ENCODE measurements around the gene KCND3. TPM values are rescaled to one million over a fixed set of nuclear protein-coding genes. Genes with fewer than 3 reads are reported as not detected.

The KCND3 gene
- total and polyA plus RNA-seq, 2 donors from 2014 or later = 1.2 to 12.6 TPM

GRCh38 chr1:111982428-111982827 lies 7.0 kb downstream of the KCND3 start:
- intact Hi-C loops (cut with DNase I) = no loop called here
- FAIRE-seq = no peak
- H3K27ac ChIP-seq (ENCODE audit: low read depth in 2 of 2, low read length in 2 of 2) = no peak overlapping the region
- no peak overlapping the region for H3K9ac ChIP-seq (ENCODE audit: low read length in 3 of 3)
- TF ChIP-seq, protein P1, sequence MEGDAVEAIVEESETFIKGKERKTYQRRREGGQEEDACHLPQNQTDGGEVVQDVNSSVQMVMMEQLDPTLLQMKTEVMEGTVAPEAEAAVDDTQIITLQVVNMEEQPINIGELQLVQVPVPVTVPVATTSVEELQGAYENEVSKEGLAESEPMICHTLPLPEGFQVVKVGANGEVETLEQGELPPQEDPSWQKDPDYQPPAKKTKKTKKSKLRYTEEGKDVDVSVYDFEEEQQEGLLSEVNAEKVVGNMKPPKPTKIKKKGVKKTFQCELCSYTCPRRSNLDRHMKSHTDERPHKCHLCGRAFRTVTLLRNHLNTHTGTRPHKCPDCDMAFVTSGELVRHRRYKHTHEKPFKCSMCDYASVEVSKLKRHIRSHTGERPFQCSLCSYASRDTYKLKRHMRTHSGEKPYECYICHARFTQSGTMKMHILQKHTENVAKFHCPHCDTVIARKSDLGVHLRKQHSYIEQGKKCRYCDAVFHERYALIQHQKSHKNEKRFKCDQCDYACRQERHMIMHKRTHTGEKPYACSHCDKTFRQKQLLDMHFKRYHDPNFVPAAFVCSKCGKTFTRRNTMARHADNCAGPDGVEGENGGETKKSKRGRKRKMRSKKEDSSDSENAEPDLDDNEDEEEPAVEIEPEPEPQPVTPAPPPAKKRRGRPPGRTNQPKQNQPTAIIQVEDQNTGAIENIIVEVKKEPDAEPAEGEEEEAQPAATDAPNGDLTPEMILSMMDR (IDR thresholded peaks at IDR 0.05; ENCODE audit: borderline replicate concordance, extremely low read depth, insufficient read depth) = no peak
- no peaks in the 10 kb centered on the region for H3K4me1 ChIP-seq (ENCODE audit: control insufficient read depth in 2 of 3, insufficient read depth in 2 of 3, low read depth in 1 of 3, low read length in 3 of 3)
- no peaks in the 10 kb centered on the region for H3K36me3 ChIP-seq (ENCODE audit: control insufficient read depth in 2 of 3, insufficient read depth in 3 of 3, low read length in 3 of 3)
- no peak overlapping the region for H3K4me3 ChIP-seq (ENCODE audit: low read length in 3 of 3)
- no peak for DNase-seq
- no peaks in the 10 kb centered on the region for H3K9me3 ChIP-seq (ENCODE audit: control insufficient read depth in 2 of 3, insufficient read depth in 1 of 3, low read length in 3 of 3)
- H3K27me3 ChIP-seq (ENCODE audit: control insufficient read depth, insufficient read depth, low read length) = peaks cover 4% of the 10 kb centered on the region

GRCh38 chr1:111981871-111982270 lies 7.6 kb downstream of the KCND3 start:
- peaks cover 4% of the 10 kb centered on the region for H3K27me3 ChIP-seq (ENCODE audit: control insufficient read depth, insufficient read depth, low read length)
- no peak overlapping the region for H3K9ac ChIP-seq (ENCODE audit: low read length in 3 of 3)
- DNase-seq (no peak), FAIRE-seq (no peak)
- H3K27ac ChIP-seq (ENCODE audit: low read depth in 2 of 2, low read length in 2 of 2) = no peak overlapping the region
- no peaks in the 10 kb centered on the region for H3K4me1 ChIP-seq (ENCODE audit: control insufficient read depth in 2 of 3, insufficient read depth in 2 of 3, low read depth in 1 of 3, low read length in 3 of 3)
- H3K4me3 ChIP-seq (ENCODE audit: low read length in 3 of 3) = no peak overlapping the region
- TF ChIP-seq, protein P1 (IDR thresholded peaks at IDR 0.05; ENCODE audit: borderline replicate concordance, extremely low read depth, insufficient read depth) = no peak
- intact Hi-C loops (cut with DNase I) = no loop called here
- H3K36me3 ChIP-seq (ENCODE audit: control insufficient read depth in 2 of 3, insufficient read depth in 3 of 3, low read length in 3 of 3) = no peaks in the 10 kb centered on the region
- H3K9me3 ChIP-seq (ENCODE audit: control insufficient read depth in 2 of 3, insufficient read depth in 1 of 3, low read length in 3 of 3) = no peaks in the 10 kb centered on the region

GRCh38 chr1:111981090-111981489 lies 8.4 kb downstream of the KCND3 start:
- H3K9ac ChIP-seq (ENCODE audit: low read length in 3 of 3) = no peak overlapping the region
- no peaks in the 10 kb centered on the region for H3K36me3 ChIP-seq (ENCODE audit: control insufficient read depth in 2 of 3, insufficient read depth in 3 of 3, low read length in 3 of 3)
- H3K4me3 ChIP-seq (ENCODE audit: low read length in 3 of 3) = no peak overlapping the region
- TF ChIP-seq, protein P1 (IDR thresholded peaks at IDR 0.05; ENCODE audit: borderline replicate concordance, extremely low read depth, insufficient read depth) = no peak
- H3K27me3 ChIP-seq (ENCODE audit: control insufficient read depth, insufficient read depth, low read length) = peaks cover 3% of the 10 kb centered on the region
- DNase-seq (no peak), FAIRE-seq (no peak)
- no peaks in the 10 kb centered on the region for H3K4me1 ChIP-seq (ENCODE audit: control insufficient read depth in 2 of 3, insufficient read depth in 2 of 3, low read depth in 1 of 3, low read length in 3 of 3)
- intact Hi-C loops (cut with DNase I) = no loop called here
- no peaks in the 10 kb centered on the region for H3K9me3 ChIP-seq (ENCODE audit: control insufficient read depth in 2 of 3, insufficient read depth in 1 of 3, low read length in 3 of 3)
- H3K27ac ChIP-seq (ENCODE audit: low read depth in 2 of 2, low read length in 2 of 2) = no peak overlapping the region

GRCh38 chr1:111980686-111981085 lies 8.8 kb downstream of the KCND3 start:
- Histone ChIP-seq H3K4me1 (ENCODE audit: control insufficient read depth in 2 of 3, insufficient read depth in 2 of 3, low read depth in 1 of 3, low read length in 3 of 3) (no peaks in the 10 kb centered on the region), H3K9me3 (ENCODE audit: control insufficient read depth in 2 of 3, insufficient read depth in 1 of 3, low read length in 3 of 3) (no peaks in the 10 kb centered on the region), H3K36me3 (ENCODE audit: control insufficient read depth in 2 of 3, insufficient read depth in 3 of 3, low read length in 3 of 3) (no peaks in the 10 kb centered on the region), H3K4me3 (ENCODE audit: low read length in 3 of 3) (no peak overlapping the region), H3K27ac (ENCODE audit: low read depth in 2 of 2, low read length in 2 of 2) (no peak overlapping the region), H3K9ac (ENCODE audit: low read length in 3 of 3) (no peak overlapping the region), H3K27me3 (ENCODE audit: control insufficient read depth, insufficient read depth, low read length) (peaks cover 1% of the 10 kb centered on the region)
- FAIRE-seq (no peak), DNase-seq (no peak)
- TF ChIP-seq, protein P1 (IDR thresholded peaks at IDR 0.05; ENCODE audit: borderline replicate concordance, extremely low read depth, insufficient read depth) = no peak
- intact Hi-C loops (cut with DNase I) = no loop called here

All from kidney (tissue), 14 donors.